GM21619 (cell line): ENCODE results near the gene GRAMD2A.

Experiments used
- ATAC-seq: cut with Tn5 transposase; IDR thresholded peaks from one replicate; pipeline ENCODE4 v1.9.1; 2021; ENCODE audit not compliant: unreplicated experiment

Gene GRAMD2A

GRCh38 chr15:72220687-72221086 is 23.1 kb upstream of the GRAMD2A start:
- ATAC-seq, result no peak

GRCh38 chr15:72217216-72217615 is 19.6 kb upstream of the GRAMD2A start:
- ATAC-seq, result no peak

GRCh38 chr15:72216079-72216478 is 18.5 kb upstream of the GRAMD2A start:
- no peak for ATAC-seq

- ATAC-seq, result no peak
These were observed 10.0 kb upstream of the GRAMD2A start for GRCh38 chr15:72207558-72208085.

GRCh38 chr15:72206677-72207000 is 9.1 kb upstream of the GRAMD2A start:
- ATAC-seq, result no peak

- no peak for ATAC-seq
These were observed 8.5 kb upstream of the GRAMD2A start for GRCh38 chr15:72205896-72206676.

- no peak for ATAC-seq
These were observed 7.7 kb upstream of the GRAMD2A start for GRCh38 chr15:72205273-72205672.

GRCh38 chr15:72203507-72203837 is 5.9 kb upstream of the GRAMD2A start:
- ATAC-seq, result no peak

GRCh38 chr15:72202801-72203506 is 5.4 kb upstream of the GRAMD2A start:
- ATAC-seq, result no peak

GRCh38 chr15:72202302-72202701 is 4.7 kb upstream of the GRAMD2A start:
- no peak for ATAC-seq

- no peak for ATAC-seq
These were observed 3.9 kb upstream of the GRAMD2A start for GRCh38 chr15:72201391-72201921.

- no peak for ATAC-seq
These were observed 3.0 kb upstream of the GRAMD2A start for GRCh38 chr15:72200395-72201237.

- peak; percentile 44 for ATAC-seq
These were observed 2.2 kb upstream of the GRAMD2A start for GRCh38 chr15:72199721-72200212.

GRCh38 chr15:72199205-72199515 is 1.6 kb upstream of the GRAMD2A start:
- no peak for ATAC-seq

GRCh38 chr15:72198356-72199204 is 993 bp upstream of the GRAMD2A start:
- no peak for ATAC-seq

GRCh38 chr15:72197041-72197459 is 537 bp downstream of the GRAMD2A start:
- ATAC-seq, result no peak

GRCh38 chr15:72196409-72197040 is 1.1 kb downstream of the GRAMD2A start:
- ATAC-seq, result no peak

- no peak for ATAC-seq
These were observed 2.5 kb downstream of the GRAMD2A start for GRCh38 chr15:72195101-72195511.

- ATAC-seq, result no peak
These were observed 3.7 kb downstream of the GRAMD2A start for GRCh38 chr15:72193836-72194396.

- ATAC-seq, result no peak
These were observed 5.2 kb downstream of the GRAMD2A start for GRCh38 chr15:72192416-72192815.
